GM21515 (cell line): ENCODE measurements around the gene NSMF.

ENCODE experiments used
- ATAC-seq: cut with Tn5 transposase; IDR thresholded peaks from one replicate; pipeline ENCODE4 v1.9.1; 2021; ENCODE audit not compliant: unreplicated experiment

The NSMF gene

GRCh38 chr9:137492464-137493363, 33.6 kb upstream of the NSMF start:
- no peak for ATAC-seq

- ATAC-seq = no peak
These were observed 32.8 kb upstream of the NSMF start for GRCh38 chr9:137491735-137492432.

GRCh38 chr9:137490532-137491186, 31.5 kb upstream of the NSMF start:
- no peak for ATAC-seq

- ATAC-seq = no peak
These were observed 29.8 kb upstream of the NSMF start for GRCh38 chr9:137488906-137489305.

GRCh38 chr9:137488327-137488653, 29.2 kb upstream of the NSMF start:
- no peak for ATAC-seq

- ATAC-seq = no peak
These were observed 28.6 kb upstream of the NSMF start for GRCh38 chr9:137487454-137488326.

GRCh38 chr9:137486545-137487453, 27.7 kb upstream of the NSMF start:
- ATAC-seq = no peak

GRCh38 chr9:137486141-137486490, 27.0 kb upstream of the NSMF start:
- ATAC-seq = no peak

- ATAC-seq = no peak
These were observed 26.4 kb upstream of the NSMF start for GRCh38 chr9:137485343-137486140.

GRCh38 chr9:137484551-137485315, 25.6 kb upstream of the NSMF start:
- no peak for ATAC-seq

GRCh38 chr9:137482094-137482781, 23.1 kb upstream of the NSMF start:
- ATAC-seq = no peak

- ATAC-seq = no peak
These were observed 21.9 kb upstream of the NSMF start for GRCh38 chr9:137480686-137481683.

- ATAC-seq = no peak
These were observed 21.0 kb upstream of the NSMF start for GRCh38 chr9:137479892-137480685.

- no peak for ATAC-seq
These were observed 20.1 kb upstream of the NSMF start for GRCh38 chr9:137478962-137479861.

- ATAC-seq = no peak
These were observed 19.5 kb upstream of the NSMF start for GRCh38 chr9:137478613-137478961.
